OCI-LY7 (cell line): ENCODE results near the gene B3GALT4.

Experiments used
- EZH2phosphoT487 ChIP-seq: fragments of 200-600 bp; sonication (generic); IDR thresholded peaks from 2 replicates; pipeline ENCODE4 v1.6.1; 2018; ENCODE audit warnings: low read depth, borderline replicate concordance, mild to moderate bottlenecking, mixed run types, antibody characterized with exemption, low read length, moderate library complexity, mixed read lengths
- TF ChIP-seq, protein P1 (sequence below): fragments of 200-600 bp; sonication (generic); conservative IDR thresholded peaks from 2 replicates; pipeline ENCODE4 v1.5.1; 2014; ENCODE audit warnings: mild to moderate bottlenecking, antibody characterized with exemption, low read length, moderate library complexity, mixed read lengths

DNA sequence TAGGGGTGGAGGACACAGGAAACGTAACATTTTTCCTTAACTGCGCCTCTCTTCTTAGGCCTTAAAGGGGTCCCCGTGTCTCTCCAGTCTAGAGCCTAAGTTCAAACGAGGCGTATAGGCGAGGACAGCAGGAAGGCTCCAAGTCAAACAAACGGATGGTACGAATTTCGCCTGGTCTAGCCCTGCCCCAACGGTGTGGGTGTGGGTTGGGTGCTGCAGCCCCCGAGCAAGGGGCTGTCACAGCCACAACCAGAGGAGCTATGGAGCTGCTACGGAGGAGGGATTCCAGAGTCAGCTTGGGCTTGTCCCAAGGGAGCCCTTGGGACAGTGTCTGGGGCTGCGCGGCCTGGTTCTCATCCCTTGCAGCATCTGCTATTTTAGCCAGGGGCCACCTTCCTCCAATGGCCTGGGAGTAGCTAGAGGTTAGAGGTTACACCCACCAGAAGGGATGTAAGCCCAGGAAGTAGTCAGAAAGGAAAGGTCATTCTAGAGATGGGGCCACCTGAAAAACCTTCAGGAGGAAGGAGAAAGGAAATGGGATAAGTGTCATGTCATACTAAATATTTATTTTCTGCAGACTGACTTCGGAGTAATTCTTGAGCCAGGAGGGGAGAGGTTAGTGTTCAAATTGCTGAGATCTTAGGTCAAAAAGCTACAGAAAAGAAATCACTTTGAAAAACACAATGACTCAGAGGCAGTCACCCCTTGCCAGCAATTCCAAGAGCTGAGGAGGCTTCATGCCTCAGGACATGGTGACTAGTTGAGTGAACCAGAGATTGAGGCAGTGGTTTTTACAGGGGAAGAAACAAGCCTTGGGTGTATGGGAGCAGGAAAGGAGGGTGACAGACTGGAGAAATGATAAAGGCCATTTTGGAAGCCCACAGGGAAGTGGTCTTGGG is 26.9 kb upstream of the B3GALT4 start:
- TF ChIP-seq, protein P1, sequence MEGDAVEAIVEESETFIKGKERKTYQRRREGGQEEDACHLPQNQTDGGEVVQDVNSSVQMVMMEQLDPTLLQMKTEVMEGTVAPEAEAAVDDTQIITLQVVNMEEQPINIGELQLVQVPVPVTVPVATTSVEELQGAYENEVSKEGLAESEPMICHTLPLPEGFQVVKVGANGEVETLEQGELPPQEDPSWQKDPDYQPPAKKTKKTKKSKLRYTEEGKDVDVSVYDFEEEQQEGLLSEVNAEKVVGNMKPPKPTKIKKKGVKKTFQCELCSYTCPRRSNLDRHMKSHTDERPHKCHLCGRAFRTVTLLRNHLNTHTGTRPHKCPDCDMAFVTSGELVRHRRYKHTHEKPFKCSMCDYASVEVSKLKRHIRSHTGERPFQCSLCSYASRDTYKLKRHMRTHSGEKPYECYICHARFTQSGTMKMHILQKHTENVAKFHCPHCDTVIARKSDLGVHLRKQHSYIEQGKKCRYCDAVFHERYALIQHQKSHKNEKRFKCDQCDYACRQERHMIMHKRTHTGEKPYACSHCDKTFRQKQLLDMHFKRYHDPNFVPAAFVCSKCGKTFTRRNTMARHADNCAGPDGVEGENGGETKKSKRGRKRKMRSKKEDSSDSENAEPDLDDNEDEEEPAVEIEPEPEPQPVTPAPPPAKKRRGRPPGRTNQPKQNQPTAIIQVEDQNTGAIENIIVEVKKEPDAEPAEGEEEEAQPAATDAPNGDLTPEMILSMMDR: no peak
- TF ChIP-seq EZH2phosphoT487: no peak
